NCI-H82 treated with DMSO at 0.1 percent for 48 hours (cell line): ENCODE measurements around the gene LMBRD2.
"Not testable (repeated sequence)": the region's sequence is repeated elsewhere in the genome, so short reads cannot be mapped to it uniquely, and the experiment has no call there.

Experiments used
- DNase-seq: peaks from one replicate; lab custom pipeline; 2025; ENCODE audit not compliant: unreplicated experiment; lab: John Stamatoyannopoulos, UW

The LMBRD2 gene

DNA sequence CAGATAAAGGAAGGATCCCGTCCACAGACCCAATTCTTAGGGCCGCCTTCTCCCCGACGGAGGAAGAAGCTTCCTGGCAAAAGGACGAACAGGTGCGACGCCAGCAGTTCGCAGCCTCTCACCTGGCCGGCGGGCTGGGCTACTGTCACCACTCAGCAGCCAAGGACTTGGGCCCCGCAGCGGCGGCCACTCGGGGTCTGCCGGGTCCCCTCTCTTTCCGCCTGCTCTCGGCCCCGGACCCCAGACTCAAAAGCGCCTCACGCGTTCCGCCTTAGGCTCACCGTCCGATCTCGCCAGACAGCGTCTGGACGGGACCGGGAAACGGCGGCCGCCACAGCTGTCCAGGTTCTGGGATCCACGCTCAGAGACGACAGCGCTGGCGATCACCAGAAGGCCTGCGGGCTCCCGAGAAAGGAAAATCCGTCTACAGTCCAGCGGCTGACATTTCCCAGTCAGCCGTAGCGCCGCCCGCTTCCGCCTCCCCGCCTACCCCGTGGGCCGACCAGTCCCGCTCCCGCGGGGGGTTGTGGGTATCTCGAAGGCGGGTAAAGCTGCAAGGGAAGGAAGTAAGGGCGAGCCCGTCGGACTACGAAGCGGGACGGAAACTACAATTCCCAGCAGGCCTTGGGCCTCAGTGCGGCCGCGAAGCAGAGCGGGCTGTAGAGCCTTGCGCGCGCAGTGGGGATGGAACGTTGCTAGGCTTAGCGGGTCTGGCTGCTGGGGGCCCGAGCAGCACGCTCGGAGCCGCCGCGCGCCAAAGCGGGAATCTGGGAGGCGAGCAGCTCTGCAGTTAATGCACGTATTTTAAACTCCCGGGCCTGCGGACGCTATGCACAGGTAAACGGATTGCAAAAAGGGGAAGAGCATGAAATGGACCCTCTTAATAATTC, at the start of gene LMBRD2, which contains the start of gene SKP2:
LMBRD2 (minus strand) TSS at position 454 of the 890 bp plus-strand sequence. CDS start 8,538 bp downstream, outside the sequence.
SKP2 (plus strand) TSS at position 678 of the 890 bp plus-strand sequence; CDS start at position 830, 152 bp downstream.
- DNase-seq: peak; percentile 84

DNA sequence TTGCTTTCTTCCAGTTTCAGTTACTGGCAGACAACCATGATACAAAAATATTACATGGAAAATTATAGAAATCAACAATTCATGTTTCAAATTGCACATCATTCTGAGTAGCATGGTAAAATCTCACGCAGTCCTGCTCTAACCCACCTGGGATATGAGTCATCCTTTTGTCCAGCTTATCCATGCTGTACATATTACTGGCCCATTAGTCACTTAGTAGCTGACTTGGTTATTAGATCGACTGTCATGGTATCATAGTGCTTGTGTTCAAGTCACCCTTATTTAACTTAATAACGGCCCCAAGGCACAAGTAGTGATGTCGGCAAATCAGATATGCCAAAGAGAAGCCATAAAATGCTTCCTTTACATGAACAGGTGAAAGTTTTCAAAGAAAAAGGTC, 48.8 kb upstream of the LMBRD2 start:
- no peak for DNase-seq

DNA sequence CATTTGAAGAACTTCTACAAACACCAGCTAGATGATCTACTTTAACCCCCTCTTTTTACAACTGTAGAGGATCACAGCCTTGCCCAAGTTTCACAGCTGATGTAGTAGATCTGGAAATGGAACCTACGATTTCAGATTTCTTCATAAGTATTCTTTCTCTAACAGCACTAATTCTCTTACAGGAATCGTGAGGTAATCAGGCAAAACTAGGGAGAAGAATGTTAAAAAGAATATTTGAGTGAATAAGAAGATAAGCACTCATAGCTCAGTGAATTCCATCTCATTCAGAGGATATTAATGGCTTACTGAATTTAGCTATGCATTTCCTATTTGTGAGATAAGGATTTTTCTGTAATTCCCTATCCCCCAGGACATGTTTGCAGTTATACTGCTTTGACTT, 47.9 kb upstream of the LMBRD2 start:
- no peak for DNase-seq

DNA sequence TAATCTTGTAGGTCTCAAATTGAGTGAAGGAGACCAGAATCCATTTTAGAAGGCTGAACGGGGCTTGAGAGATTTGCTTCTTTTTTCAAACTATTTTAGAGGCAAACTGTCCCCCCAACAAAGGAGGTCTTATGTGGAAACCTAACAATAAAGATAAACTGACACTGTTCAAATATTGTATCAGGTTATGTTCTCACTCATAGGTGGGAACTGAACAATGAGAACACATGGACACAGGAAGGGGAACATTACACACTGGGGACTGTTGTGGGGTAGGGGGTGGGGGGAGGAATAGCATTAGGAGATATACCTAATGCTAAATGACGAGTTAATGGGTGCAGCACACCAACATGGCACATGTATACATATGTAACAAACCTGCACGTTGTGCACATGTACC, 47.1 kb upstream of the LMBRD2 start:
- DNase-seq: not testable (repeated sequence)

DNA sequence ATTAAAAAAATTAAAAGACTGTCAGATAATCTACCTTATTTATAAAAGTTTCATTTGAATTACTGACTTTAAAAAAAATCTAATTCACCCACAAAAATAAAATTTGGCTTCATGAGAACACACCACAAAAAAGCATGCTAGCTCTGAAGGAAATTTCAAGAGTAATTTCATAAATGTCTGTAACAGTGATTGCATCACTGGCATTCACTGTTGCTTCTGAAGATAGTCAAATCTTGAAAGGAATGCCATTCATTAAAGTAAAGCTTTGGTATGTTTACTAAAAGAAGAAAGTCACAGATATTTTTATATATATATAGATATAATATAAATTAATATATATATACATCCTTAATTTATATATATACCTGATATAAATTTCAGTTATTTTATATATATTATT, 46.6 kb upstream of the LMBRD2 start:
- DNase-seq: no peak

DNA sequence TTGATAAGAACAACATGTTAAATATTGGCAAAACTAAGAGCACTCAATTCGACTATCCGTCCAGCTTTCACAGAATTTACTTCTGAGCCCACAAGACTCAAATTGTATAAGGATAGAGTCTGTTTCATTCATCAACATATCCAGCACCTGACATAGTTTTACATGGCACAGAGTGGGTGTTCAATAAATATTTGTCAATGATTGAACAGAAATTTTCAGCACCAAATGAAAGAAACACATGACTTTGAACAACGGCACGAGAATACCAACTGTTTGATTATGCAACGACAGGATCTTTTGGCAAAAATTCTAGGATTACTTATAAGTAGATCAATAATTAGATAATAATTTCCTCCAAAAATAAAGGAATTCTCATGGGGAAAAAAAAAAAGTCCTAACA, 42.1 kb upstream of the LMBRD2 start:
- no peak for DNase-seq

DNA sequence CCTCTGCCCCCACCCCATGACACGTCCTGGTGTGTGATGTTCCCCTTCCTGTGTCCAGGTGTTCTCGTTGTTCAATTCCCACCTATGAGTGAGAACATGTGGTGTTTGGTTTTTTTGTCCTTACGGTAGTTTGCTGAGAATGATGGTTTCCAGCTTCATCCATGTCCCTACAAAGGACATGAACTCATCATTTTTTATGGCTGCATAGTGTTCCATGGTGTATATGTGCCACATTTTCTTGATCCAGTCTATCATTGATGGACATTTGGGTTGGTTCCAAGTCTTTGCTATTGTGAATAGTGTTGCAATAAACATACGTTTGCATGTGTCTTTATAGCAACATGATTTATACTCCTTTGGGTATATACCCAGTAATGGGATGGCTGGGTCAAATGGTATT, 32.7 kb upstream of the LMBRD2 start:
- not testable (repeated sequence) for DNase-seq

DNA sequence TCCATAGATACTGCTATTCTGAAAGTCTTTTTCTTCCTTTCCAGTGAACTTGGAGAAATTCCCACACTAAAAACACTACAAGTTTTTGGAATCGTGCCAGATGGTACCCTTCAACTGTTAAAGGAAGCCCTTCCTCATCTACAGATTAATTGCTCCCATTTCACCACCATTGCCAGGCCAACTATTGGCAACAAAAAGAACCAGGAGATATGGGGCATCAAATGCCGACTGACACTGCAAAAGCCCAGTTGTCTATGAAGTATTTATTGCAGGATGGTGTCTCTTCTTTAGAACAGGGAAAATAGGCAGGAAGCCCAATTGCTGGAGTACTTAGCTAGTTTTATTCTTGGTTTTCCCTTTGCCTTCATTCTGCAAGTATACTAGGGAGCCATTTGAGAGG, 30.1 kb upstream of the LMBRD2 start:
- no peak for DNase-seq

DNA sequence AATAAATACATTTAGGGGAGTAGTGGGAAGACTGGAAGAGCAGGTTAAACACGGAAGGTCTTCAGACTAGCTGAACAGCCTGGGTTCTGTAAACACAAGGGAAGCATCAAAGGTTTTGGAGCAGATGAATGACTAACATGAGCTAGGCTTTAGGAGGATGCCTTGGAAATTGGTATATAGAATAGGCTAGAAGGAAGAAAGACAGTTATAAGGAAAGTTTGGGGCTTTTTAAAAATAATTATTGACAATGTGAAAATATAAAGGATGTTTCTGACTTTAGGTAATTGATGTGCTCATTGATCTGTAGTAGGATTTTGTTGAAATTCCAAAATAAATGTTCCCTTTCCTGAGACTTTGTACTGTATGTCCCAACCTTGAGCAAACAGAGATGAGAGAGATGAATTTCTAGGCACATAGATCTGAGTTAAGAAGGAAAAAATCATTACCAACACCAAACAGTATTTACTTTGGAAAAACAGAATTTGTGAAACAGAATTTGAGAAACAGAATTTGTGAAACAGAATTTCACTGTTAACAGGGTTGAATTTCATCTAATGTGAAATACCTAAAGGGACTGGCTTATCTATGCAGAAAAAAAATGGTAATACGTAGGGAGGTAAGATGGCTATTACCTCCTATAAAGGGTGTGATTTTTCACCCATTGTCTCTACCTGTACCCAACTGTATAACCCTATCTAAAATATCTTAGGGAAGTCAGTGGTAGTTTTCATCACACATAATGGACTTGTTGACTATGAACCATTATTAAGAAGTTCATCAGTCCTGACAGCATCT, 29.1 kb upstream of the LMBRD2 start:
- DNase-seq: no peak

DNA sequence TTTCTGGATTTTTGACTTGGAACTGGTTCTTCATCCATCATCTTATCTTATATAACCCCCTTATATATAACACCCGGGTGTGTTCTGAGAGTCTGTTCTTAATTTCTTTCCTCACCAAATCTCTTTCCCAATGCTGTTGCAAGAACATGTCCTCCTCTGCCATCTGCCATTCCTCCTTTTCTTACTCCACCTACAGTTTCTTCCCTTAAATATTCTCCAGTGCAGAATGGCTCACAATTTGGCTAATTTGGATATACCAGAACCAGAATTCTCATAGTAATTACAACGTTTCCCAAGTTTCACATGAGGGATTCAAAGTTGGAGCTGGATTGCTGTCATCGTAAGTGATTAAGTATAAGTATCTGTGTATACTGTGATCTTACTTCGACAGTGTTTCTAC, 28.3 kb upstream of the LMBRD2 start:
- no peak for DNase-seq

DNA sequence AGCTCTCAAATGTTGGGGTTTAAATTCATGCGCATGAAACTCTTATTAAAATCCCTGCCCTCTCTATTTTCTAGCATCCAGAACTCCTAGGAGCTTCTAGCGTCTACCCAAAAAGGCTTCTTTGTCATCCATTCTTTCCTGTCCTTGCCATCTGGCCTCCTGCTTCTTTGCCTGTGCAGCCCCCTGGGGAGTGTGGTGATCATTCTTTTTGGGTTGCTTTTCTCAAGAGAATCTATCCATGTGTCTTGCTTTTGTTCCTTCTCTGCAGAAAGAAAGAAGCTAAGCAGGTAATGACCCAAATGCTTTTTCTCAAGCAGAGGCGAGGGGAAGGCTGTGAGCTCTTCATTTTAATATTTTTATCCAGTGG, 26.8 kb upstream of the LMBRD2 start:
- no peak for DNase-seq

DNA sequence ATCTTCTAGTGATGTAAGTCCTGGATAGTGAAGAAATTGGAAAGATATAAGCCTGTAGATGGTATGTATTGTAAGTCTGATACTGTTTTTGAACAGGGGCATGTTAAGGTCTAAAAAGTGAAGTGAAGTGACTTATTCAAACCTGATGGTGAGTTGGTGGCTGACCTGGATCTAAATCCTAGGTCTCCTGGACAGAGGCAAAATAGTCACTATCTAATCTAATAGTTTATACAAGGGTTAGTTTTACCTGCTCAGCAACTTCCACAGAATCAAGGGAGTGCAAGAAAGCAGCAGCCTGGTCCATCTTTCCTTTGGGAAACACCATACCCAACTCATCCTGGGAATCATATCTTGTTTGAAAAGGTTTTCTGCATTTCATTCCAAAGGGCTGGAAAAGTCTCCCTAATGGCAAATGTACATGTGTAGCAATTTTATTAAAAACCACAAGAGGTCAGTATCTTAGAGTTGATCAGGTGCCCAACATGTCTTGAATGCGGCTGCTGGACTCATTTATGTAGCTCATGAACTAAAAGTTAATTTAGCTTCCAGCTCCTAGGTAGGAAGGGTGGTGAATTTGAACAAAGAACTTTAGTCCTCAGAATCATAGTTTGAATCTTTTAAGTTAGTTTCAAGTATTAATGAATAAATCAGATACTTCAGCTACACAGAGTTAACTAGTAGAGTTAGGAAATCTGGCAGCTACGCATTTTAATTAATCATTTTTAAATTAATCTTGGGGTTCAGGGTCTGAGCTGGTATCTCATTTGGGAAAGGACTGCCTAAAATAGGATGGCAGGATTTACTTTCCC, 26.2 kb upstream of the LMBRD2 start:
- DNase-seq: peak; percentile 3

DNA sequence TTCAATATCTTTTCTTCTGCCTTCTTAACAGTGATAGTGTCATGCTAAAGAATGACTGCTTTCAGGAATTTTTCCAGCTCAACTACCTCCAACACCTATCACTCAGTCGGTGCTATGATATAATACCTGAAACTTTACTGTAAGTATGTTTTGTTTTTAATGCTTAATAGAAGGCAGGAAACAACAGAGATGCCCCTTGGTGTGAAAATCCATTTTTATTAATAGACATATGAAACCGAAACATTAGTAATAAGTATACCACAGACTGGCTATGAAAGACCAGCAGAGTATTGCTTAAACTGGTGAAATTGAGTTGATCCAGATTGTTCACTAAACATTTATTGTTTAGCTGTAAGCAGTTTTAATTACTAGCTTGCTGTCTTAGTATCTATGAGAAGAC, 25.5 kb upstream of the LMBRD2 start:
- DNase-seq: no peak

DNA sequence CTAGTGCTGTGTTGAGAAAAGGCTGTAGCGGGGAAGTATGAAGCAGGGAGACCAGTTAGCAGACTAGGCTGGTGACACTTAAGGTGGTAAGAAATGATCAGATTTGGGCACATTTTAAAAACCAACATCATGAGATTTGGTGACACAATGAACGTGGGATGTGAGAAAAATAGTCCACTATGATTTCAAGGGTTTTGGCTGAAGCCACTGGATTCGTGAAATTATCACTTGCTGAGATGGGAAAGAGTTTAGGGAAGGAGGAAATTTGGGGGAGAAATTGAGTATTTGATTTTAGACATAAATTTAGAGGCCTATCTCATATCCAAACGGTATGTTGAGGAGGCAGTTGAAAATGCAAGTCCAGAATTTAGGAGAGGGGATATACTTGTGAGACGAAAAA, 23.4 kb upstream of the LMBRD2 start:
- no peak for DNase-seq

DNA sequence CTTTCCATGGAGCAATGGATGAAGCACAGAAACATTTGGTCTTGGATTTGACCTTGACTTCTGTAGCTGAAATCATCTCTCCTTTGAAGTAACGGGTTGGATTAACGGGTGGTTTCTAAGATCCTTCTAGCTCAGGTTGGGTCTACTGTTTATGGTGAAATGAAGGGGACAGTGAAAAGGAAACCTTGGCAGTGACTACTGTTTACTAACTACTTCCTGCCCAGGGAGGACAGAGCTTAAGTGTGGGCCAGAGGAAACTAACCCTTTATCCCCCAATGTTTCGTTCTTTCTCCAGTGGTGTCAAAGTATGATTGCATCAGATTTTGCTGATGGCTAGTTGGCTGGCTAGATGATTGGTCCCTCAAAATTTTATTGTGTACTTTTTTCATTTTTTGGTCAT, 22.4 kb upstream of the LMBRD2 start:
- no peak for DNase-seq

DNA sequence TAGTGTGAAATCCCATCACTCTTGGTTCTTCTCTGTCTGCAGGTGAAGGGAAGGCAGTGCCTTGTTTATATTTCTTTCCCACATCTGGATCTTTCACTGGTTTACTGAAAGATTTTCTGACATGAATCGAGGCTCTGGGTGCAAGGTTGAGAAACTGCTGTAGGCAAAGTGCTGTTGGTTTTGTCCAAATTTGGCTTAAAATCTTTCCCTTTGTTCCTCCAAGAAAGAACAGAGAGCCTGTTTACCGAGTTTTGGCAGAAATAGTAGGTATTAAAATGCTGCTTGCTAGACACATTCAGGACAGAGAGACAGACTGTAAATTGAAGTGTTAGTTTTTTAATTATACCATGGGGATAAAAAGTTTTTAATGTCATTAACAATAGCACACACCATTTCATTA, 21.7 kb upstream of the LMBRD2 start:
- DNase-seq: no peak

DNA sequence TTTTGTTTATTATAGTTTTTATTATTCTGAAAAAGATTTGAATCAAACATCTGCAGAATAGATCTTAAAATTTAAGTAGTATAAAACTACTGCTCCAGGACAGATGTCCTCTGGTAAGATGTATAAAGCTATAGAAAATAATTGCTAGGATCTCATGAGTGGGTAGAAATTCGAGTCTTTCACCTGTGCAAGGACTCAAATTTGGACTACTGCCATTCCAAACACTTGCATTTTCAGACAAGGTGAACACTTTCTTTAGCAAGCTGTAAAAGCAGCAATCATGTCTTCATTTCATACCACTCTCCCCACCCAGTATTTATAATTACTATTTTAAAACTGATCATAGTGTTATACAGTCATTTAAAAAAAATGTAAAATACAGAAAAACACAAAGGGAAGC, 20.9 kb upstream of the LMBRD2 start:
- no peak for DNase-seq

DNA sequence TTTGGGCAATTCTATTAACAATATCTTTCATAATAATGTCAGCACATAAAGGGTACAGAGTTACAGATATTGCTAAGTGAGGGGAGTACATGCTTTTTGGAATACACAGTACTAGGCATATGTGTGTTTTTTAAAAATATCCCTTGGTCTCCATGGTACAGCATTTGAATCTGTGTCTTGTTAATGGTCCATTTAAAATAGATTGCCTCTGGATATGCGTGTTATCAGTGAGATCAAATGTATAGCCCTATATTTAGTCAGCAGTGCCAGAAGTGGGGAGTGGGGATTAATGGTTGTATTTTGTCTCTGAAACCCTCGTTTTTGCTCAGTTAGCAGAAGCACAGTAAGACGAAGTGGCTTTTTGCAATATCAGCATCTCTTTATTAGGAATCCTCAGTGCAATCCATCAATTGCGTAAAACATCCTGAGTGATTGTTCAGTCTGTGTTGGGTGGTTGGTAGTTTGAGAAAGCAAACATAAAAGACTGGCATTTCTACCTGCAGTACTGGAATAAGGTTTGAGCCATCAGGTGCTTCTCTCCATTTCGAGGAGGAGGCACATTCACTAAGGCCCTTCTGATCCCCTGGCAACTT, 19.2 kb upstream of the LMBRD2 start:
- no peak for DNase-seq

DNA sequence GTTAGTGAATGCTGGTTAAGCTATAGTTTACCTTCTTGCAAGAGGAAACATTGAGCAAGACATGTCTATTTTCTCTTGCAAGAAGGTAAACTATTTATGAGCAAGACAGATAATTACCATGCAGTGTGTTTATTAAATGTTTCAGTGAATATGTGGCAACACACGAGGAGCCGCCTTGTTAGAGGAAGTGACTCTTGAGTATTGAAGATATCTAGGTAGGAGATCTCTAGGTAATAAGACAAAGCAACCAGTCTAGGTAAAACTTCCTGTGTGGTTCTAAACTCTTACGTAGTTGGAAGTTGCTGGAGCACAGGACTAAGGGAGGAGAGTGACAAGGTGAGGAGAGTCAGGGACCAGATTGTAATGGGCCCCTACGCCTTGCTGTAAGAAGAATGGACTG, 17.1 kb upstream of the LMBRD2 start:
- DNase-seq: no peak

DNA sequence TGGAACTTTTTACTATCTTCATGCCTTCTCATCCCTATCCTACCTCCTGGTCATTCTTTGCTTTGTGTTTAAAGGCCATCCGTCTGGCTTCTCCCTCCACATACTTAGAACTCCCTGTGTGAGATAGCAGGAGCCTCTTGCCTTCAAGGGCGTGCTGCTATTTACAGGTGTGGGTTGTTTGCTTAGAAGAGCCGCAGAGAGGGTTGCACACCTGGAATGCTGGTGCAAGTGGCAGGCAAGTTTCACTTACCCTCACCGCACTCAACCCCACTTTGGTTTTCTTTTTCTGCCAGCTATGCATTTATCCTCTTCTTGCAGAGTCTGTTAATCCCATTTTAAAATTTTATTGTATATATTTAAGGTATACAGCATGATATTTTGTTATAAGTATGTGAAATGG, 12.8 kb upstream of the LMBRD2 start:
- DNase-seq: no peak
